Measurements from ENCODE around the gene FAM83B. TPM values are rescaled to one million over a fixed set of nuclear protein-coding genes. Genes with fewer than 3 reads are reported as not detected.

The FAM83B gene
- total RNA-seq, 2 donors from 2014 or later = 13.1 to 14.9 TPM

DNA sequence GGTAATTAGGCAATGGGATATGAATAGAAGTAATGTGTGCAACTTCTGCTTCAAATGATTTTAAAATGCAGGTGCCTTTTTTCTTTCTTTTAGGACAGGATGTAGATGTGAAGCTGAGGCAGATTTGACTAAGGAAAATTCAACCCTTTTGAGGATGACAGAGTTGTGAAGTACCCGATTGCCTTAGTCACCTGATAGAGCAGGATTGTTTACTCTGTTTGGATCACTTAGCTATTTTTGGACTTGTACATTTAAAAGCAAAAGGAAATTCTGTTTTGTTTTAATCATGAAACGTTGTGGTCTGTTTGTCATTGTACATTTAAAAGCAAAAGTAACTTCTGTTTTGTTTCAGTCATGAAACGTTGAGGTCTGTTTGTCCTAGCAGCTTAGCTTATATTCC lies 143.4 kb downstream of the FAM83B start:
- Mint-ChIP-seq H3K4me1 (no peaks in the 10 kb centered on the region), H3K9me3 (peaks cover 11% of the 10 kb centered on the region), H3K27ac (no peak overlapping the region), H3K4me3 (no peak overlapping the region), H3K36me3 (ENCODE audit: low read depth) (no peaks in the 10 kb centered on the region), H3K27me3 (ENCODE audit: insufficient read depth) (no peaks in the 10 kb centered on the region)
- no peak overlapping the region for H3K27ac ChIP-seq (ENCODE audit: low read depth, low read length)
- no peaks in the 10 kb centered on the region for H3K4me1 ChIP-seq (ENCODE audit: control insufficient read depth, insufficient read depth, low read length)
- DNase-seq = no peak
- peaks cover 26% of the 10 kb centered on the region for H3K9me3 ChIP-seq (ENCODE audit: control insufficient read depth, low read length)
- no peak for TF ChIP-seq CTCF (conservative IDR thresholded peaks at IDR 0.05)
- H3K9ac ChIP-seq (ENCODE audit: extremely low read depth, low read length, poor library complexity, severe bottlenecking) = no peak overlapping the region
- no peaks in the 10 kb centered on the region for H3K27me3 ChIP-seq (ENCODE audit: control insufficient read depth, insufficient read depth, low read length, poor library complexity, severe bottlenecking)
- 87 to 100% methylated on average over 1 to 2 of the region's 3 CpGs for WGBS, 2 experiments (ENCODE audit: insufficient coverage in 1 of 2, insufficient read length in 1 of 2)
- H3K36me3 ChIP-seq (ENCODE audit: control insufficient read depth, insufficient read depth, low read length) = no peaks in the 10 kb centered on the region
- H3K4me3 ChIP-seq (ENCODE audit: low read length) = no peak overlapping the region
